Panc1 (cell line): ENCODE data around the gene GPA33. TPM values are rescaled to one million over a fixed set of nuclear protein-coding genes. Genes with fewer than 3 reads are reported as not detected.

ENCODE experiments used
- ATAC-seq: fragments of 200-7000 bp; cut with Tn5 transposase; 2 replicates; pipeline ENCODE4 v1.9.1; 2020; ENCODE audit warnings: mild to moderate bottlenecking, moderate library complexity
- BruUV-seq: library from RNA; stranded (reverse); fragments of 400-500 nt; replicated peaks from 2 replicates; lab custom pipeline; 2021; lab: Mats Ljungman, UMichigan
- CTCF ChIA-PET: fragments of 300-600 bp; sonication (Branson Sonifier 250); formaldehyde crosslinking; loops from one replicate; lab custom pipeline; 2022; ENCODE audit warnings: antibody characterized with exemption; lab: Charles Lee
- POLR2A ChIA-PET: fragments of 300-600 bp; sonication (Branson Sonifier 250); formaldehyde crosslinking; loops from one replicate; lab custom pipeline; 2022; ENCODE audit warnings: antibody characterized with exemption; lab: Charles Lee
- DNase-seq: peaks from one replicate; pipeline ENCODE4 v3.0.0-alpha.2; 2010; ENCODE audit warnings: low read depth, low spot score
- H3K27ac ChIP-seq: 2 replicates; pipeline ENCODE4 v1.5.1; 2011; ENCODE audit warnings: mild to moderate bottlenecking, low read length, inconsistent platforms
- H3K27me3 ChIP-seq: fragments of 200-500 bp; sonication (Bioruptor generic); 2 replicates; pipeline ENCODE4 v1.6.0; 2014; ENCODE audit warnings: low read length, inconsistent platforms; ENCODE audit not compliant: control insufficient read depth, insufficient read depth
- H3K36me3 ChIP-seq: fragments of 200-500 bp; sonication (Bioruptor generic); 2 replicates; pipeline ENCODE4 v1.5.1; 2014; ENCODE audit warnings: inconsistent platforms, mild to moderate bottlenecking, low read length, moderate library complexity; ENCODE audit not compliant: control insufficient read depth, insufficient read depth
- H3K4me1 ChIP-seq: 2 replicates; pipeline ENCODE4 v1.5.1; 2011; ENCODE audit warnings: inconsistent platforms, mild to moderate bottlenecking, low read length, moderate library complexity; ENCODE audit not compliant: control insufficient read depth, insufficient read depth
- H3K4me3 ChIP-seq, 2 experiments: 2 replicates each; pipeline ENCODE4 v1.5.1; 2011 to 2012; ENCODE audit warnings: low read depth in 2 of 2, low read length in 2 of 2, mild to moderate bottlenecking in 2 of 2, inconsistent platforms in 1 of 2, moderate library complexity in 1 of 2
- H3K9me3 ChIP-seq: fragments of 200-500 bp; sonication (Bioruptor generic); 2 replicates; pipeline ENCODE4 v1.5.1; 2014; ENCODE audit warnings: low read depth, mild to moderate bottlenecking, inconsistent platforms, low read length, moderate library complexity; ENCODE audit not compliant: control insufficient read depth, insufficient read depth
- CTCF ChIP-seq: fragments of 450-650 bp; IDR thresholded peaks from 2 replicates; pipeline ENCODE4 v1.5.1; 2017; ENCODE audit warnings: mild to moderate bottlenecking
- POLR2AphosphoS5 ChIP-seq: IDR thresholded peaks from 2 replicates; pipeline ENCODE4 v1.6.1; 2012; ENCODE audit warnings: mild to moderate bottlenecking, low read depth, low read length, moderate library complexity
- REST ChIP-seq, 2 experiments: IDR thresholded peaks; 2 replicates each; pipeline ENCODE4 v1.6.1; 2011 to 2012; ENCODE audit warnings: low read depth in 2 of 2, control low read depth in 1 of 2, low read length in 1 of 2, mild to moderate bottlenecking in 1 of 2, moderate library complexity in 1 of 2; ENCODE audit not compliant: insufficient read depth in 1 of 2
- SIN3A ChIP-seq: IDR thresholded peaks from 2 replicates; pipeline ENCODE4 v1.6.1; 2012; ENCODE audit warnings: low read depth, mild to moderate bottlenecking, low read length, moderate library complexity, borderline replicate concordance; ENCODE audit not compliant: insufficient read depth
- TCF7L2 ChIP-seq: IDR thresholded peaks from 2 replicates; pipeline ENCODE4 v1.6.1; 2011; ENCODE audit warnings: mild to moderate bottlenecking, low read depth, low read length, inconsistent platforms
- in situ Hi-C: cut with HindIII; loops from 2 replicates; pipeline ENCODE4 v1.10.0; 2016; ENCODE audit warnings: low sequenced_read_pairs, low pct_unique_long_range_greater_than_20kb
- intact Hi-C: fragments of 100-400 bp; cut with micrococcal nuclease; formaldehyde crosslinking; loops from one replicate; pipeline ENCODE4 v1.10.0; 2022; ENCODE audit not compliant: unreplicated experiment
- total RNA-seq: library from RNA; stranded (reverse); gene quantifications from one replicate; pipeline ENCODE4 v1.2.1, GENCODE V29; 2021; ENCODE audit not compliant: unreplicated experiment

The GPA33 gene
- total RNA-seq, 1 experiment from 2014 or later, result 0.18 TPM

- peaks cover 4% of the 10 kb centered on the region; the same call in 1 of the 2 replicates for H3K27me3 ChIP-seq
- no TSS peak for BruUV-seq
- ChIA-PET POLR2A (no interaction called here), CTCF (no interaction called here)
- intact Hi-C loops, result loop anchor here (2.0 kb wide), 1 partner anchor 53 kb away; no protein-coding TSS in a partner anchor
- H3K4me1 ChIP-seq, result no peaks in the 10 kb centered on the region
- no peak for DNase-seq
- no peaks in the 10 kb centered on the region for H3K9me3 ChIP-seq
- no peak for TF ChIP-seq CTCF
- TF ChIP-seq SIN3A, result no peak
- TF ChIP-seq REST (IDR thresholded peaks at IDR 0.05; ENCODE audit: insufficient read depth in 1 of 2, low read depth in 2 of 2, low read length in 1 of 2), result no peak
- no peak for TF ChIP-seq POLR2AphosphoS5
- no peak for TF ChIP-seq TCF7L2
- ATAC-seq, result no peak
- in situ Hi-C loops, result no loop called here
- H3K27ac ChIP-seq, result no peak overlapping the region
- no peaks in the 10 kb centered on the region for H3K36me3 ChIP-seq
- no peak overlapping the region for H3K4me3 ChIP-seq
These were observed 29.5 kb upstream of the GPA33 start for GRCh38 chr1:167119696-167120095.

- ATAC-seq (no peak), DNase-seq (no peak)
- Histone ChIP-seq H3K27me3 (peaks cover 4% of the 10 kb centered on the region; the same call in 1 of the 2 replicates), H3K9me3 (no peaks in the 10 kb centered on the region), H3K4me1 (no peaks in the 10 kb centered on the region), H3K4me3 (no peak overlapping the region), H3K27ac (no peak overlapping the region), H3K36me3 (no peaks in the 10 kb centered on the region)
- ChIA-PET POLR2A (no interaction called here), CTCF (no interaction called here)
- intact Hi-C loops (no loop called here), in situ Hi-C loops (no loop called here)
- BruUV-seq, result no TSS peak
- TF ChIP-seq SIN3A (no peak), REST (IDR thresholded peaks at IDR 0.05; ENCODE audit: insufficient read depth in 1 of 2, low read depth in 2 of 2, low read length in 1 of 2) (no peak), TCF7L2 (no peak)
These were observed 28.0 kb upstream of the GPA33 start for GRCh38 chr1:167118188-167118587.
